HS-27A (cell line): Measurements from ENCODE around the gene LYSMD4.
"Not testable (repeated sequence)": the region's sequence is repeated elsewhere in the genome, so short reads cannot be mapped to it uniquely, and the experiment has no call there.

ENCODE experiments used
- DNase-seq: peaks from one replicate; pipeline ENCODE4 v3.0.0-alpha.2; 2012; ENCODE audit warnings: low read depth, missing footprints

Gene LYSMD4

DNA sequence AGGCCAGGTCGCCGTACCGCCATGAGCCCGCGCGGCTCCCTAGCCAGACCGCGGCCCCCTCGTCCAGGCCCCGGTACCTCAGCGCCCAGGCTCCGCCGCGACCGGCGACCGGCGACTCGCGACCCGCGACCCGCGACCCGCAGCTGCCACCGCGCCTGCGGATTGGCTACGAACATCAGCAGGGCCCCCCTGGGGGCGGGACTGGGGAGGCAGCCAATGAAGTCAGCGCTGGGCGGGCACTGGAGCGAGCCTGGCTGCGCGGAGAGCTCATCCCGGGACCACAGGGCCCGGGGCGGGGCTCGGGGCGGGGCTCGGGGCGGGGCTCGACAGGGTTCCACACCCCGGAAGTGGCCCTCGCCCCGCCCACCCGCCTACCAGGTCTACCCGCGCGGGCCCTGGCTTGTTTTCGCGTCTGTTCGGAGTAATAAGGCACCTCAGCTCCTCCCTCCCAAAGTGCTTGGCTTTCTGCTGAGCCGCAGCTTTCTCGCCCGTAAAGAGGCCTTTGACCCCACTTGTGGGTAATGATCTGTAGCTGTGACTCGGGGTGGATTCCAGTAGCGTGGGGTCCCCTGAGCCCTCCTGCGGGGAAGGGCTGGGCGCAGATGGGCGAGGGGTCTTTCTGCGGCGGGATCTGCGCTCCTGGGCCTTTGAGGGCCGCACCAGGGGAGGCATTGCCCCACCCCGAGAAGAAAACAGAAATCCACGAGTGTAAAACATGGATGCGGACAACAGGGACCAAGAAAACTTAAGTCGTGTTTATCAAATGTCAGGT lies at the start of gene LYSMD4:
Gene LYSMD4, minus strand, starts transcription at position 170 of the 772 bp plus-strand sequence. CDS start 1,438 bp downstream, outside the sequence.
- peak; percentile 73 for DNase-seq

DNA sequence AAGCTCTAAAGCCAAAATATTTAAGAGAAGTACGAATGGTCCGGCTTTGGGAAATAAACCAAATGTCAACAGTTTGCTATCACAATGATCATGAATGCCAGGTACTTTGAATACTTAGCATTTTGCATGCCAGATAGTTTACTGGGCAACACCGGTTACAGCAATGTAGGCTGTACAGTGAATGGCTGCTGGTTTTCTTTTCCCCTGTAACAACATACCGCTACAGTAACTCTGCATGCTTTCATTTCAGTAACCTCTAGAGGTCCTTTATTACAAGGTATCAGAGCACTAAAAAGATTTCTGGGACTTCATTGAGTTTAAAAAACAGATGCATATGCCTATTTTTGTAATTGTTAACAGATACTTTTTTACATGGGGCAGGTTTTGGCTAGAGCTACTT lies 48.8 kb upstream of the LYSMD4 start:
- DNase-seq, result not testable (repeated sequence)

DNA sequence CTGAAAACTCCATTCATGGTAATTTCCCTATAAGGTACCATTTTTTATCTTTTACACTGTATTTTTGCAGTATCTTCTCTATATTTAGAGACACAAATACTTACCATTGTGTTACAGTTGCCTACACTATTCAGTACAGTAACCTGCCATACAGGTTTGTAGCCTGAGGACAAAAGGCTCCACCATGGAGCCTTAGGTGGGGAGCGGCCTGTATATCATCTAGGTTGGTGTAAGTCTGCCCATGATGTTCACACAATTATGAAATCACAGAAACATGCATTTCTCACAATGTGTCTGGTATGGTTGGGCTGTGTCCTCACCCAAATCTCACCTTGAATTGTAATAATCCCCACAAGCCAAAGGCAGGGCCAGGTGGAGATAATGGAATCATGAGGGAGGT lies 43.9 kb upstream of the LYSMD4 start:
- no peak for DNase-seq

DNA sequence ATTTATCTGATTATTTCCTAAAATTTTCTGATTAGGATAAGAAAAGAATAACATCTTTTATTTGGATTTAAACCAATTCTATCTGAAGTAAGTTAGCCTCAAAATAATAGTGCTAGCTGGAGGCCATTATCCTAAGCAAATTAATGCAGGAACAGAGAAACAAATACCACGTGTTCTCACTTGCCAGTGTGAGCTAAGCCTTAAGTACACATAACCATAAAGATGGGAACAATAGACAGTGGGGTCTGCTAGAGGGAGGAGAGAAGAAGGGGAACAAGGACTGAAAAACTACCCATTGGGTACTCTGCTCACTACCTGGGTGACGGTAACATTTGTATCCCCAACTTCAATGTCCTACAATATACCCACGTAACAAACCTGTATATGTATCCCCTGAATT lies 31.3 kb upstream of the LYSMD4 start:
- no peak for DNase-seq

DNA sequence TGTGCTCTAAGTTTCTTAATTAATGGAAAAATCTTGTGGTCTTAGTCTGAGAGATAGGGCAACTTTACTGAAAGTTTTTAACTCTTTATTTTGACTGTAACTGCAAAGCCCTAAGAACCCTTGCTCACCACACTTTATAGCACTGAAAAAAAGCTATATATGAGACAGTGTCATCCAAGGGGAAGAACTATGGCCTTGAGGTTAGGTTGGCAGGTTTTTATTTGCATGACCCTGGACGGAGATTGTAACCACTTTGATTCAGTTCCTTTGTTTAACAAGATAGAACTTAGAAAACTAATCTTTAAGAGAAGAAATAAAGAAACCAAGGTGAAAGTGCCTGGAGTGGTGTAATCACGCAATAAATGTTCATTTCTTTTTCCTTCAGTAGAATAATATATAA lies 30.6 kb upstream of the LYSMD4 start:
- DNase-seq, result no peak

DNA sequence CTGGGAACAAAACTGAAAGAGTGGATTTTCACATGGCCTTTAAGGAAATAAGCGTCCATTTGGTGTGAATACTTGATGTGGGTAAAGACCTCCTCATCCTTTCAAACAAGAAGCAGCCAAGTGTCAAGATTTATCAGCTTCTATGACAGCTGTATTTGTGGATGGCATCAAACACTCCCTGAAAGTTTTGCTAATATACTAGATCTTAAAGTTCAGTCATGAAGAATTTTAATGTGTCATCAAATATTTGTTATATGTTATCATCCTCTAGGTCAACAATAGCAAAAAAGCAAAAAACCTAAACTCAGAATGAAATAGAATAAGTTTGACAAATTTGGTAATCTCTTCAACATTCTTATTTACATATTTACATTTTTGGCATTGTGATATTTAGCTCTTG lies 29.1 kb upstream of the LYSMD4 start:
- DNase-seq, result no peak

DNA sequence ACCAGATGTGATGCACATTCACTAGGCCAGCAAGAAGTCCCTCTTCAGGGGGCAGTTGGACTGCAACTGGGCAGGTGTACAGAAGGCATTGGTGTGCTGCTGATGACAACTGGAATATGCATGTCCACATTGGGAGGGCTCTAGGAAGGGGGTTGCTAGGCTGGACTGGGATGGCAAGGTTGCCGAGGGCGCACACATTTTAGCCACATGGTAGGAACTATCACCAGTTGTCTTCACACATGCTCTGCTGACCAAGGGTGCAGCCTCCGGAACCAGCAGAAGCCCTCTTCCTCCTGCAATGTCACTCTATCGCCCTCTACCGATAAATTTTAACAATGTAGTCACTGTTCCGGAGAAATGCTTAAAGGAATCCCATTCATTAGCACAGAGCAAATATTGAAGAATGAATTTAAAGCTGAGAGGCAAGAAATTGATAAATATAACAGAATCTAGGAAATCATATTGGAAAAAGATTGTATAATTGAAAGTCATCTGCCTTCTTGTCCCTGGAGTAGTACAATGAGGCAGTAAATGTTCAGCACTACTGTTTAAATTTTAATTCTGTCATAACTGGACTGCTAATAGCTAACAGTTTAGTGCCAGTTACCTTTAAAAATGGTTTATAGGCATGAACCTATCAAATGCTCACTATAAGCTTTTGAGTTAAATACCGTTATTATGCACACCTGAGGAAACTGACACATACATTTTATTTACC lies 22.6 kb upstream of the LYSMD4 start:
- peak; percentile 26 for DNase-seq

DNA sequence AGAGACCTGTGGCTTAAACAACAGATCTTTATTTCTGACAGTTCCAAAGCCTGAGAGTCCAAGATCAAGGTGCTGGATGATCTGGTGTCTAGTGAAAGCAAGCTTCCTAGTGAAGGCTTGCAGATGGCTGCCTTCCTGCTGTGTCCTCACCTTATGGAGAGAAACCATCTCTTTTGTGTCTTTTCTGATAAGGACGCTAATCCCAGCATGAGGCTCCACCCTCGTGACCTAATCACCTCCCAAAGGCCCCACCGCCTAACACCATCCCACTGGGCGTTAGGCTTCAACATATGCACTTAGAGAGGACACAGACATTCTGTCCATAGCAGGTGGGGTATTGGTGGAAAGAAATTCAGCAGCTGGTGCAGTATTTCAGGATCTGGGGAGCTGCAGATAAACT lies 19.8 kb upstream of the LYSMD4 start:
- DNase-seq, result no peak

DNA sequence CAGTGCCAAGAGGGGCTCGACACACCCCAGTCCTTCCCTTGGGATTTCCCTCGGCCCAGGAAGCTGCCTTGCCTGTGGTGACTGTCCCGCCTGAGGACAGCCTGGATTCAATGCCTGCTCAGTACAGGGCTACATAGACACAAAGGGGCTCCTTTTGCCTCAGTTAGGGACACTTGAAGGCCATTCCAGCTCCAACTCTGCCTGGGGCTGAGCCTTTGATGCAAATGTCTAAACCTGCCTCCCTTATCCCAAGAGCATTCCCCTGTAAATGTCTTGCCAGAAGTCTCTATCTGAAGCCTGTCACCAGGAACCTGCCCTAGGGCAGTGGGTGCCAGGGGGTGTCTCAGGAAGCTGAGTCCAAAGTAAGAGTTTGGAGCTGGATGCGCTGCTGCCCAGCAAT lies 19.3 kb upstream of the LYSMD4 start:
- DNase-seq, result no peak

DNA sequence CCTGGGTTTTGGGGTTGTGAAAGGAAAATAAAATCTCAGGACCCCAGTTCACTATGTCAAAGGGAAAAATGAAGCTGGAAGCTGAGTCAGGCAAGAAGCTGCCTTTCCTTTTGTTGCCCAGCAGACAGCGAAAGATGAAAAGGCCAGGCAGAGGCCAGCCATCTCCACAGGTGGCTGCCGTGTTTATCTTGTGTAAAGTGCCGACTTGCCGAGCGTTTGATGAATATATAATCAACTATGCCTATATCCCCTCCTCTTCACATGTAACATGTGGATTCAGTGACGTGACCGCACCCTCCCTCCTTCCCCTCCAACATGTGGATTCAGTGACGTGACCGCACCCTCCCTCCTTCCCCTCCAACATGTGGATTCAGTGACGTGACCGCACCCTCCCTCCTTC lies 17.1 kb upstream of the LYSMD4 start:
- not testable (repeated sequence) for DNase-seq

DNA sequence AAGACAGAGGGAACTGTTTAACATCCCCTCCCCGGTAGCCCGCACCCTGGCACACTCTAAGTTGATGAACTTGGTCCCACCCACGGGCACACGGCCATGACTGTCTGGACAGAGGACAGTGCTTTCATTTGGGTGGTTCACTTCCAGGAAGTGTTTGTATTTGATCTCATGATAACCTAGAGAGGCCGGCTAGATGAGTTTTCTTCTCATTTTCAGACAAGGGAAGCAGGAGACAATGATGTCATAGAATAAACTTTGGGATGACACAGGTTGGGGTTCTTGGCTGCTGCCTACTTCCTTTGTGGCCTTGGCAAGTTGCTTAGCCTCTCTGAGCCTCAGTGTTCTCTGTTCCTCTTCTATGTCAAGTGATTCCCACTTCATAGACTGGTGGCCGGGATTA lies 16.1 kb upstream of the LYSMD4 start:
- no peak for DNase-seq

DNA sequence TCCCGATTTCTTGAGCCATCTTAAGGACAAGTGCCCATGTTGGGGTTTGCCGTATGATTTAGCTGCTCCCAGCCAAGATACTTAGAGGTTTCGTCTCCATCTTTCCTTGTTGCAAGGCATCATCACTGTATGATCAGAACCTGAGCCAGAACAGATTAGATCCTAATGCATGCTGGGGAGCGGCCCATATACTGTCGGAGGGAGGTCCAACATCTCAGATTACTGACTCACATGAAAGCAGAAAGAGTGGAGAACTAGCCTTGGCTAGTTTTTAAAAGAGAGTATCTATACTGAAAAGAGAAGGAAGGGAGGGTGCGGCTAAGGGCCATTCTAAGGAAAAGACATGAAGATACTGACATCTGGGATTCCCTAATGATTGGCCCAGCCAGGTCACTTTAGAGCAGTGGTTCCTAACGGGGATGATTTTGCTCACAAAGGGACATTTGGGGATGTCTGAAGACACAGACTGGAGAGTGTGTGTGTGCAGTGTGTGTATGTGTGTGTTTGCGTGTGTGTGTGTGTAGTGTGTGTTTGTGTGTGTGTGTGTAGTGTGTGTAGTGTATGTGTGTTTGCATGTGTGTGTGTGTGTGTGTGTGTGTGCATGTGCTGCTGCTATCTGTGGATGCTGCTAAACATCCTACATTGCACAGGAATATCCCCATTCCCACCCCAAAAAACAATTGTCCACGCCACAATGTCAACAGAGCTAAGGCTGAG lies 12.3 kb upstream of the LYSMD4 start:
- no peak for DNase-seq

DNA sequence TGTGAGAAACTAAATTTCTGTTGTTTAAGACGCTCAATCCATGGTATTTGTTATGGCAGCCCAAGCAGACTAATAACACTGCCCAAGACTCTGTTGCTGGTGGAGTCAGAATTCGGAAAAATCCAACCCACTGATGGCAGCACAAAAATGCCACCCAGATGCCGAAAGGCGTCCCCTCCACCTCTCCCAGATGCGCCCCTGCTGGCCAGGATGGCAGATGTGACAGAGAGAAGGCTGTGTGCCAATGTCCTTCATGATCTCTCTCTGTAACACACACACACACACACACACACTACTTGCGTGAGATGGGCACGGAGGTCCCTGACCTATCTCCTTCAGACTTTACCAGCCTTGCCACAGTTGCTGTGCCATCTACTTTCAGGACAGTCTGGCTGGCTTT lies 10.9 kb upstream of the LYSMD4 start:
- no peak for DNase-seq

DNA sequence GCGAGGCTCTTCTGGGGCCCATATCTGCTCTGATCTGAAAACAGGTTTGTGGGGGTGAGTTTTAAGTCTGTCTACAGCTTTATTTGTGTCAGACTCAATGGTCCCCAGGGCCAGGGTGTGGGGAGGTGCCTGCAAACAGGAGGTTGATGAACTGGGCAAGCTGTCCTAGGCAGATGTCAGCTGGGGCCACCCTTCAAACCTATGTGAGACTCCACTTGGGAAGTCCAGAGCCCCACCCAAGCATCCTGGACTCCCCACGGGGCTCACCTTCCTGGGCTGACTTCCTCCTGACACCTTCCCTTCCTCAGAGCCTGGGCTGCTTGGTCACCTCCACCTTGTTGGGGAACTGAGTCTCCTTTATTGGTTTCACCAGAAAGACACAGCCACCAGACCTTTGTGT lies 8.6 kb upstream of the LYSMD4 start:
- no peak for DNase-seq

DNA sequence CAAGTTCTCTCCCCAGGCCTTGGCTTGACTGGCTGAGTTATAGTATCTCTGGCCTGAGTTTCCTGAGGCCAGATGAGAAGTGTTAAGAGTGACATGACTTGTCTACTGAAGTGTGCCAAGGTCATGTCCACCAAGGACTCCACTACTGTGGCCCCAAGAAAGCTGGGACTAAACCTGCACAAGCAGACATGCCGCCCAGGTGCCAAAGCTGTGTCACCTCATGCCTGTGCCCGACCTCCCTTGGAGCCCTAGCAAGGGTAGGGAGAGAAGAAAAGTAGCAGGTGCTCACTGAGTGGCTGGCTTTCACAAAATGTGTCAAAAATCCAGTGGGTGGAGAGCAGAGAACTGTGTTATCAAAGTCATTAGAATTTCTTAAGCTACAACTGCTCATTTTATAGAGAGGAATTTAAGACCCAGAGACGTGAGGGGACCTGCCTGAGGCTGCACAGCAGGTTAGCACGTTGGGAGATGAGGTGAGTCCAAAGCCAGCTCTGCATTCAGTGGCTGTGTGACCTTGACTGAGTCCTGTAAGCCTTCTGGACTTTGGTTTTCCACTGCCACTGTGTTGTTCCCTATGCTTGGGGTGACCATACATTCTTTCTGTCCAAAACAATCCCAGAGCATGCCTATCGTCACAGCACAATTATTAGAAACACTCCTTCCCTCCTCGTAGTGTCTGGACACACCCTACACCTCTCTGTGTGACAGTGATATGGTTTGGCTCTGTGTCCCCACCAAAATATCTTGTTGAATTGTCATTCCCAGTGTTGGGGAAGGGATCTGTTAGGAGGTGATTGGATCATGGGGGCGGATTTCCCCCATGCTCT lies 5.0 kb upstream of the LYSMD4 start:
- DNase-seq, result no peak

DNA sequence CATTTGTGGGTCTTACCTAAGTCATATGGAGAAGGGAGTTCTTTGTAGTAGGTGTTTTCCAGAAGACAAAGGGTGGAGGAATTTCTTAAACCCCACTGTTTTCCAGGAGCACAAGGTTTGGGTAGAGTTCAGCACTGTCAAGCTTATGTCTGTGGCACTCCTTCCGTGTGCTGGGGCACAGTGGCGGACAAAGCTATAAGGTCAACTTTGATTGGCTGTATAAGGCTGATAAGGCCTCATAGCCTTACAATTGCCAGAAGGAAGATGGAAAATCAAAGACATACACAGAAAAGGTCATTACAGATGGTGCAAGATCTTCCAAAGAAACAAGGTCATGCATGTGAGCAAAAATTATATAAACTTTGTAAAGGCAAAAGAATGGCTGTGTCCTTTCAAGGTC lies 3.5 kb upstream of the LYSMD4 start:
- DNase-seq, result no peak

DNA sequence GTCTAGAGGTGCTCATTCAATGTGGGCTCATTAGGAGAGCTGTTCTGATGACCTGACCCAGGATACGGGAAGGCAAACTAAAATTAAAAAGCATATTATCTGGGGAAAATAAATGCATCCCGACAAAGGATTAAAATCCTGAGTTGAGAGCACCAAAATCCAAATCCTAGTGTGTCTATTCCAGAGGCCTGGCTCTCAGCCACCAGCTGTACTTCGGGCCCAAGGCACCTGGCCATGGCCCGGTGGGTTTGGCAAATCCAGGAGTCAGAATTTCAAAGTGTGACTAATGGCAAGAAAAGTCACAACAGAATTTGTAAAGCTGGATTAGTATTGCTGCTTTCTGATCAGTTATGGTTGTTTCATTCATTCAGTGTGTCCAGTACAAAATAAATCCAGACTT lies 2.6 kb upstream of the LYSMD4 start:
- DNase-seq, result no peak

DNA sequence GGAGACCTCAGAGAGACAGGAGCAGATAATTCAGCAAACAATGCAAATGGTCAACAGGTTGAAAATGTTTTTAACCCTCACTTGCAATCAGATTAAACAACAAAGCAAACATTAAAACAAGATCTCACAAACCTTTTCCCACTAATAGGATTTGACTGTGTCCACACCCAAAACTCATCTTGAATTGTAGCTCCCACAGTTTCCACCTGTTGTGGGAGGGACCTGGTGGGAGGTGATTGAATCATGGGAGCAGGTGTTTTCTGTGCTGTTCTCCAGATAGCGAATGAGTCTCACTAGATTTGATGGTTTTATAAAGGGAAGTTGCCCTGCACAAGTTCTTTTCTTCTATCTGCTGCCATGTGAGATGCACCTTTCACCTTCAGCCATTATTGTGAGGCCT lies 1.3 kb upstream of the LYSMD4 start:
- DNase-seq, result no peak

DNA sequence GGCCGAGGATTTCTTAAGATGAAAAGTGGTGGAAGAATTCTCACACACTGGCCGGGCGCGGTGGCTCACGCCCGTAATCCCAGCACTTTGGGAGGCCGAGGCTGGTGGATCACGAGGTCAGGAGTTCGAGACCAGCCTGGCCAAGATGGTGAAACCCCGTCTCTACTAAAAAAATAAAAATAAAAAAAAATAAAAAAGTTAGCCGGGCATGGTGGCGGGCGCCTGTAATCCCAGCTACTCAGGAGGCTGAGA lies 729 bp upstream of the LYSMD4 start:
- DNase-seq, result not testable (repeated sequence)

DNA sequence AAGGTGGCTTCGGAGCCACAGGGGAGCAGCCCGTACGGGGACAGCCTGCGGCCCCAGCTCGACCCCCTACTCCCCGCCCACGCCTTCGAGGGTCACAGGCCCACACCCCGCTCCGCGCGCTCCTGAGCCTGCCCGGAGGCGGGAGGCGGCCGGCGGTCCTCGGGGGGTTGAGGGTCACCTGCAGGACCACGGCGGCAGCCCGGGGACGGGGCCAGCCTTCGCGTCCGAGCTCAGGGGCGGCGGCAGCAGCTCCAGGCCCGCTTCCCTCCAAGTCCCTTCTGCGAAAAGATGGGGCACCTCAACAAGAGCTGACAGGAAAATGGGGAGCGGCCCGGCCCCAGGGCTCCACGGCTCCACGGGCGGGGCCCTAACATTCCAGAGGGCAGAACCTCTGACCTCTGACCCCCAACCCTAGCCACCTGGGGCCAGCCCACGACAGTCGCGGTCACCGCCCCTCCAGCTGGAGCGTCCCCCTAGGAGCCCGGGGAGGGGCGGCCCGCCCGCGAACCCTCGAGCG lies 428 bp downstream of the LYSMD4 start:
- no peak for DNase-seq

DNA sequence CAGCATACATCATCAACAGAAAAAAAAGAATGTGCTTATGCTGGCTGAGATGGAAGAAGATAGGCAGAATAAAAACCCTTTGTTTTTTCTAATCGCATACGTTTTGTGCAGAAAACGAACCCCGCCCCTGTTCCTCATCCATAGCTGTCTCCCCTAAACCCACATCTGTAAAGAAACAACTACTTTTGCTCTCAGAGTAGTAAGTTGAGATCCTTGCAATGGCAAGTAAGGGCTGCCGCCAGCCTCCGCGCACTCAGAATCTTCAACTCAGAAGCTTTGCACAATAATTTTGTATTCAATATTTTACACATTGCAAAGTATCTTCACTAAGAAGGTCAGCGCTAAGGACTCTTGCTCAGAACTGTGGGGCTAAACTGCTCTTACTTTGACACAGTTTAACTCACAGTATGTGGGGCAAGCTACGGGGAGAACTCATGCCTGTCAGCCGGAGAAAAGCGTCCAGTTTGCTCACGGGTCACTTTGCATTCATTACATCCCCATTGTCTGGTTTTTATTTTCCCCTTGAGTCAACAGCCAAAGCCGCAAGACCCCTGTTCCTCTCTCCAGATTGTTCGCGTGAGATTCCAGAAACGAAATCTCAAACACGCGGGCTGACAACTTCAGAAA lies 1.0 kb downstream of the LYSMD4 start:
- DNase-seq, result no peak
